Activated naive CD8-positive, alpha-beta T cell treated with anti-CD3 and anti-CD28 coated beads for 36 hours (primary cell): ENCODE results near the gene ARFGAP1. TPM values are rescaled to one million over a fixed set of nuclear protein-coding genes. Genes with fewer than 3 reads are reported as not detected.
"Not testable (repeated sequence)": the region's sequence is repeated elsewhere in the genome, so short reads cannot be mapped to it uniquely, and the experiment has no call there.

Experiments
- DNase-seq: peaks from one replicate; pipeline ENCODE4 v3.0.0; 2021
- H3K27ac Mint-ChIP-seq: one replicate; pipeline ENCODE4 v1.8.0; 2022; ENCODE audit warnings: mild to moderate bottlenecking, moderate library complexity, mixed read lengths
- H3K27me3 Mint-ChIP-seq: one replicate; pipeline ENCODE4 v1.8.0; 2022; ENCODE audit warnings: mild to moderate bottlenecking, mixed read lengths
- H3K36me3 Mint-ChIP-seq: one replicate; pipeline ENCODE4 v1.8.0; 2021; ENCODE audit warnings: mild to moderate bottlenecking, mixed read lengths
- H3K4me1 Mint-ChIP-seq: one replicate; pipeline ENCODE4 v1.8.0; 2021; ENCODE audit warnings: mixed read lengths
- H3K4me3 Mint-ChIP-seq: one replicate; pipeline ENCODE4 v1.8.0; 2022; ENCODE audit warnings: mild to moderate bottlenecking, moderate library complexity, mixed read lengths
- H3K9me3 Mint-ChIP-seq: one replicate; pipeline ENCODE4 v1.8.0; 2022; ENCODE audit warnings: mixed read lengths
- total RNA-seq, 2 experiments: library from RNA; stranded (reverse); gene quantifications; one replicate each; pipeline ENCODE4 v1.2.3, GENCODE V29; 2021

The ARFGAP1 gene
- total RNA-seq, 2 experiments from 2014 or later: 62.5 to 66.6 TPM

DNA sequence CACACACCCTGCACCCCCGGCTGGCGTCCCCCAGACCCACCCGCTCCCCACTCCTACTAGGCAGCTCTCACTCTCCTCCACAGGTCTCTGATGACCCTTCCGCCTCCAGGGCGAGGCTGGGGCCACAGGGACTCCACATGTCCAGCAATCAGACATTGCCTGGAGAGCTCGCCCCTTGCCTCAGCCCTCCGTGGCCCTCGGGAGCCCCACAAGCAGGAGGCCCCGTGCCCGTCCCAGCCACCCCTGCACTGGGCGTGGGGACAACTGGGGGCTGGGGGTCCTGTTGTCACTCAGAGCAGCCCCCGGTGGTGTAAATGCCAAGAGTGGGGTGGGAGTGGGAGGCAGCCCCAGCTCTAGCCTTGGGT, 21.9 kb downstream of the ARFGAP1 start:
- Mint-ChIP-seq H3K27ac (no peak overlapping the region), H3K36me3 (no peaks in the 10 kb centered on the region), H3K27me3 (peaks cover 30% of the 10 kb centered on the region), H3K4me1 (no peaks in the 10 kb centered on the region), H3K9me3 (no peaks in the 10 kb centered on the region), H3K4me3 (no peak overlapping the region)
- no peak for DNase-seq

DNA sequence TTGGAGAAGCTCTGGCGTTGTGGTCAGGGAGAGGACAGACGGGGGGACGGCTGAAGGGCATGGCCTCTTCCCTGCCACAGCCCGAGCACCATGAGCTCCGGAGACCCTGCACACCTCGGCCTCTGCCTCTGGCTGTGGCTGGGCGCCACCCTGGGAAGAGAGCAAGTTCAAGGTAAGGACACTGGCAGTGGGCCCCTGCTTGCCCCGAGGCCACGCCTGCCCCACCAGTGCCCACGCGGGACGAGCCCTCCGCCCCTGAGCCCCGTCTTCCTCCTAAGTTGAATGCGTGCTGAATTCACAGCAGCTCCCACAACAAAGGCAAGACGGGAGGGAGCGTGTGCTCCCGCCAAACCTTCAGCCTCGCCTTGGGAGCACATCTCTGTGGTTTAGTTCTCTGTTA, 22.4 kb downstream of the ARFGAP1 start:
- Mint-ChIP-seq H3K4me1 (no peaks in the 10 kb centered on the region), H3K9me3 (no peaks in the 10 kb centered on the region), H3K27me3 (peaks cover 31% of the 10 kb centered on the region), H3K4me3 (no peak overlapping the region), H3K36me3 (no peaks in the 10 kb centered on the region), H3K27ac (no peak overlapping the region)
- no peak for DNase-seq

DNA sequence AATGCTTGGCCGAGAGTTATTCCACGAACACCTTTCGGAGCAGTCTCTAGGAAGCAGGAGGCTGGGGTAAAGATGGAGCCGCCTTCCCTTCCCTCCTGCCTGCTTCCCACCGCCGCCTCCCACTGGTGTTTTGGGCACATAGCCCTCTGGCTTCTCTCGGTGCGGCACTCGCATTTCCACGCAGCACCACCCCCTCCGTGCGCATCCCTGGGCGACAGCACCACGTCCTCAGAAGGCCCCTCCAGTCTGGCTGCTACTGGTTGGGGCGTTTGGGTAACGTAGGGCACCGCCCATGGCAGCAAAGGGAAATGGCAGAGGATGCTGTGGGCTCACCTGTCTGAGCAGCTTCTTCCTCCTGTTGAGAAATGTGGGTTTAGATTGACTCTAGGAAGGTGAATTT, 22.8 kb downstream of the ARFGAP1 start:
- DNase-seq: no peak
- H3K4me1 Mint-ChIP-seq: no peaks in the 10 kb centered on the region
- H3K27me3 Mint-ChIP-seq: peaks cover 35% of the 10 kb centered on the region
- H3K4me3 Mint-ChIP-seq: no peak overlapping the region
- H3K36me3 Mint-ChIP-seq: no peaks in the 10 kb centered on the region
- no peak overlapping the region for H3K27ac Mint-ChIP-seq
- no peaks in the 10 kb centered on the region for H3K9me3 Mint-ChIP-seq

DNA sequence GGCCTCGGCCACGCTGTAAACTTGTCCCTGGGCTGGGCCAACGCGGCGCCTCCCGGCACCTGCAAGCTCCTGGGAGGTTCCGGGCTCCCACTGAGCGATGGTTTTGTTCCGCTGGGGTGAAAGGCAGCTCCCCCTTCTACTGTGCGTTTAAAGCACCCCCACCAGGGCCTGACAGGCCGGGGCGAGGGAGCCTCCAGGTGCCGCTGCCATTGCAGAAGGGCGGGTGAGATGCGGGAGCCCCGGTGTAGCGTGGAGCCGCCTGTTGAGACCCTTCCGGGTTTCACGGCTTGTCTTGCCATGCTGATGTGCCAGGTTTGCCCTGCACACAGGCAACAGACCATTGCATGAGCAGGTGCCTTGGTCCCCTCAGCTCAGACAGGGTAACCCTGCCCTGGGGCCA, 23.2 kb downstream of the ARFGAP1 start:
- H3K36me3 Mint-ChIP-seq: no peaks in the 10 kb centered on the region
- H3K27ac Mint-ChIP-seq: no peak overlapping the region
- no peaks in the 10 kb centered on the region for H3K4me1 Mint-ChIP-seq
- H3K4me3 Mint-ChIP-seq: no peak overlapping the region
- no peak for DNase-seq
- H3K9me3 Mint-ChIP-seq: no peaks in the 10 kb centered on the region
- peaks cover 39% of the 10 kb centered on the region for H3K27me3 Mint-ChIP-seq

DNA sequence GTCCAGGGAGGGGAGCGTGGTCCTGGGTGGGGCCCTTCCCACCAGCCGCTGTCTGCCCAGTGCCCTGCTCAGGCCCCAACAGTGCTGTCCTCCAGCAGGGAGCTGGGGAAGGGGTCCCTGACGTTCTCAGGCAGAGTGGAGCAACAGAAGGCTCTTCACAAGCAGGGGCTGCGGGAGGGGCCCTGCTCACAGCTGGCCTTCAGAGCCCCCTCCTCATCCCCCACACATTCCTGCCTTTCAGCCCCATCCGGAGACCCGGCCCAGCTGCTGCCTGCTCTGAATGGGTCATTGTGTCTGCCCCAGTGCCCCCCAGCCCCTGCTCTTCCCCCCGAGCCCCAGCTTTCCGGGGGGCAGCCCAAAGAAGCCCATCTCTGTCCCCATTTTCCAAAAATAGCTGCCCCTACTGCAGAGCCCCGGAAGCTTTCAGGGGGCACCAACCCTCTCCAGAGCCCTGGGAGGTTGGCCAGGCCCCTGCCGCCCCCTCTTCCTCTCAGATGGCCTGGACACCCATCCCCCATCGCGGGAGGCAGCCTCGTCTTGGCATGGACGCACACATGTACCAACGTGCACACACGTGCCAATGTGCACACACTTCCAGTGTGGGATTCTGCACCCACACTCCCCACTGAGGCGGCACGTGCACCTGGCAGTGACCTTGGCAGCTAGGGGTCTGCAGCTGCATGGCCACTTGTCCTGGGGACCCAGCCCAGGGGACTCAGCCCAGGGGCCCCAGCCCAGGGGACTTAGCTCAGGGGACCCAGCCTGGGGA, 24.1 kb downstream of the ARFGAP1 start:
- H3K9me3 Mint-ChIP-seq: peaks cover 3% of the 10 kb centered on the region
- no peaks in the 10 kb centered on the region for H3K36me3 Mint-ChIP-seq
- DNase-seq: no peak
- no peaks in the 10 kb centered on the region for H3K4me1 Mint-ChIP-seq
- no peak overlapping the region for H3K4me3 Mint-ChIP-seq
- peaks cover 45% of the 10 kb centered on the region for H3K27me3 Mint-ChIP-seq
- H3K27ac Mint-ChIP-seq: no peak overlapping the region

DNA sequence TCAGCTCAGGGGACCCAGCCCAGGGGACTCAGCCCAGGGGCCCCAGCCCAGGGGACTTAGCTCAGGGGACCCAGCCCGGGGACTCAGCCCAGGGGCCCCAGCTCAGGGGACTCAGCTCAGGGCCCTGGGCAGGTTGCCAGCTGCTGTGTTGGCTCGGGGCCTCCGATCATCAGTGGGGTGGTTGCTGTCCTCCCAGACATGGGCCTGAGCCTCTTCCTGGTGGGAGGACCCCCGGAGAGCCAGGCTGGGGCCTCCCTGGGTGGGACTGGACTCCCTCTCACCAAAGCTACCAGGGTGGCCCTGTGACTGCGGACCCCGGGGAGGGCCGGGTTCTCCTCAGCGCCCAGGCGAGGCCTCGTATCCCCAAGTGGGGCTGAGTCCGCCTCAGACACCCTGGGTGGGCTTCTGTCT, 24.8 kb downstream of the ARFGAP1 start:
- Mint-ChIP-seq H3K27me3 (peaks cover 51% of the 10 kb centered on the region), H3K4me1 (no peaks in the 10 kb centered on the region), H3K27ac (no peak overlapping the region), H3K4me3 (no peak overlapping the region), H3K9me3 (peaks cover 3% of the 10 kb centered on the region), H3K36me3 (no peaks in the 10 kb centered on the region)
- DNase-seq: no peak

DNA sequence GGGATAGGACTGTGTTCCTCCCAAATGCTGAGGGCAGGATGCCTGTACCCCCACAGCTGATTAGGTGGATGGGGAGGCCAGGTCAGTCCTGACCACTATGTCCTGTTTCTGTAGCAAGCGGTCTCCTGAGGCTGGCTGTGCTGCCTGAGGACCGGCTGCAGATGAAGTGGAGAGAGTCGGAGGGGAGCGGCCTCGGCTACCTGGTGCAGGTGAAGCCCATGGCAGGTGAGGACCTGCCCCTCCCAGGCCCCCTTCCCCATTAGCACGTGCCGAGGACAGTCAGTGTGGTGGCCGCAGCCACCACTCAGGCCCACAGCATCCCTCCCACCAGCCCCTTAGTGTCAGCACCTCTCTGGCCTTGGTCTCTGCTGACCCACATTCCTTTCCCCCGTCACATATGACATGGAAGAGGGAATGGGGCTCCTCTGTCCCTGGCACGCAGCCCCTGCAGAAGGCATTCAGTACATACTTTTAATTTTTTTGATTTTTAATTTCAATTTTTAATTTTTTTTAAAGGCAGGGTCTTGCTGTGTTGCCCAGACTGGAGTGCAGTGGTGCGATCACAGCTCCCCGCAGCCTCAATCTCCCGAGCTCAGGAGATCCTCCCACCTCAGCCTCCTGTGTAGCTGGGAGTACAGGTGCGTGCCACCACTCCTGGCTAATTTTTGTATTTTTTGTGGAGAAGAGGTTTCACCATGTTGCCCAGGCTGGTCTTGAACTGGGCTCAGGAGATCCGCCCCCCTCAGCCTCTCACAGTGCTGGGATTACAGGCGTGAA, 25.4 kb downstream of the ARFGAP1 start:
- no peaks in the 10 kb centered on the region for H3K36me3 Mint-ChIP-seq
- no peak for DNase-seq
- H3K27me3 Mint-ChIP-seq: peaks cover 55% of the 10 kb centered on the region
- no peak overlapping the region for H3K4me3 Mint-ChIP-seq
- H3K27ac Mint-ChIP-seq: no peak overlapping the region
- no peaks in the 10 kb centered on the region for H3K4me1 Mint-ChIP-seq
- peaks cover 3% of the 10 kb centered on the region for H3K9me3 Mint-ChIP-seq

DNA sequence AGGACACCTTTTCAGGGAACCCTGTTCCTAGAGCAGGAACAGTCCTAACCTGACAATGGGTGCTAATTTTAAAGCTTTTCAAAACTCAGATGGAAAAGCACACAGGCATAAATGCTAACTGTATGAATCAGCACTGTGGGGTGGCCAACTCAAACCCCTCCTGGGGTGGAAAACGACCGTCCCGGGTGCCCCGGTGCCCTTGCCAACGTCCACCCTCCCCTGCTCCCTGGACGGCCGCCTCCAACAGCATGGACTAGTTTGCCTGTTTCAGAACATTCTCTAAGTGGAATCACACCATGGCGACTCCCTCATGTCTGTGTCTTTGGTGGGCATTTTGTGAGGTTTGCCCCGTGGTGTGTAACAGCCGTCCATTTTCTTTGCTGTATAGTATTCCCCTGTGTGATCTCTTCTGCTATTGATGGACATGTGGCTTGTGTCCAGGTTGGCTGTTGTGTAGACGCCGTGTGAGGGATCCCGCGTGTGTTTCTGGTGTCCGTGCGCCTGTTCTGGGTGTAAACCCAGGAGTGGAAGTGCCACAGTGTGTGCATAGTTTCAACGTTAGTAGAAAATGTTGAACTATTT, 26.2 kb downstream of the ARFGAP1 start:
- DNase-seq: no peak
- H3K36me3 Mint-ChIP-seq: no peaks in the 10 kb centered on the region
- peaks cover 55% of the 10 kb centered on the region for H3K27me3 Mint-ChIP-seq
- no peaks in the 10 kb centered on the region for H3K4me1 Mint-ChIP-seq
- no peak overlapping the region for H3K4me3 Mint-ChIP-seq
- H3K9me3 Mint-ChIP-seq: peaks cover 3% of the 10 kb centered on the region
- no peak overlapping the region for H3K27ac Mint-ChIP-seq

DNA sequence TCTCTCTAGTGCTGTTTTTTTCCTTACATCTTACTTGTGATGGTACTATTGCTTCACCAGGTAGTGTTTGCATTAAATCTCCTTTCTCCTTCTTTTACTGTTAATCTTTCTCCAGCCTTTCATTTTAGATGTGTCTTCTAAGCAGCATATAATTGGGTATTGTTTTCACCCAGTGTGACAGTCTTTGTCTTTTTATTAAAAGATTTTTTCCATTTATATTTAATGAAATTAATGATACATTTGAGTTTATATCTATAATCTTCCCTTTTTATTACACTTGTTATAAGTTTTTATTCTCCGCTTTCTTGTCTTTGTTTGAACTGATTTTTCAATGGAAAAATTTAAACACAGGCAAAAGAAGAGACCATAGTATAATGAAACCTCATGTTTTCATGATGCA, 29.1 kb downstream of the ARFGAP1 start:
- no peak for DNase-seq
- H3K4me1 Mint-ChIP-seq: no peaks in the 10 kb centered on the region
- peaks cover 42% of the 10 kb centered on the region for H3K27me3 Mint-ChIP-seq
- no peak overlapping the region for H3K27ac Mint-ChIP-seq
- H3K4me3 Mint-ChIP-seq: no peak overlapping the region
- H3K9me3 Mint-ChIP-seq: peaks cover 3% of the 10 kb centered on the region
- no peaks in the 10 kb centered on the region for H3K36me3 Mint-ChIP-seq

DNA sequence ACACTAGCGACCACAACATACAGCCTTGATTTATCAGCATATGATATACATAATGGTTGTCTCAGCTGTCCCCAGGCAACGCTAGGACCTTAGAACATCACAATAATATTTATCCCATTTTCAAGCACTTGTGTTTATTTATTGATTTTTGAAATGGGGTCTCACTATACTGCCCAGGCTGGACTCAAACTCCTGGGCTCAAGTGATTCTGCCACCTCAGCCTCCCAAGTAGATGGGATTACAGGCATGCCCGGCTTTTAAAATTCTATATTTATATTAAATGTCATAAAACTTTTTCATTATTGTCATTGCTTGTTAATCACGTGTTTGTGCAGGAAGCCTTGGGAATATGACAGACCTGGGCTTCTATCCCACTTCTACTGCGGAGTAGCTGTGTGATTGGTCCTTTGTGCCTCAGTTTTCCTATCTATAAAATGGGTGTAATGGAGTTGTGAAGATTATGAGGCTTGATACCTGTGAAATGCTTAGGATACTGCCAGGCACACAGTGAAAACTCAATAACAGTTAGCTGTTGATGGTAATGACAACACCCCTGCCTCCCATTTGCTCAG, 30.6 kb downstream of the ARFGAP1 start:
- Mint-ChIP-seq H3K27me3 (peaks cover 41% of the 10 kb centered on the region), H3K4me1 (no peaks in the 10 kb centered on the region)

DNA sequence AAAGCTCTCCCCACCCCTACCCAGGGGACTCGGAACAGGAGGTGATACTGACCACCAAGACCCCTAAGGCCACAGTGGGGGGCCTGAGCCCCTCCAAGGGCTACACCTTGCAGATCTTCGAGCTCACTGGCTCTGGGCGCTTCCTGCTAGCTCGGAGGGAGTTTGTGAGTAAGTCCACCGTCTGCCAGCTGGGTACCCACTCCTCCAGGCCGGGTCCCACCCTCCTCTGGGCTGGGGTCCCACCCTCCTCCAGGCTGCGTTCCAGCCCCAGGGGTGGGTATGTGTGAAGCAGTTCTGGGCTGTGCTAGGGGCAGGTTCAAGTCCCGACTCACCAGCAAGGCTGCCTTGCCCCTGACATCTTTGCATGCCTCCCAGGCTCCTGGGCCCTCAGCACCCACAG, 32.8 kb downstream of the ARFGAP1 start:
- H3K4me3 Mint-ChIP-seq: no peak overlapping the region
- peaks cover 29% of the 10 kb centered on the region for H3K27me3 Mint-ChIP-seq
- no peak overlapping the region for H3K27ac Mint-ChIP-seq
- H3K9me3 Mint-ChIP-seq: peaks cover 3% of the 10 kb centered on the region
- H3K36me3 Mint-ChIP-seq: no peaks in the 10 kb centered on the region
- no peak for DNase-seq
- H3K4me1 Mint-ChIP-seq: no peaks in the 10 kb centered on the region

More for the DNA sequence above, 30.6 kb downstream of the ARFGAP1 start:
- DNase-seq: no peak
- Mint-ChIP-seq H3K9me3 (peaks cover 3% of the 10 kb centered on the region), H3K4me3 (no peak overlapping the region), H3K36me3 (no peaks in the 10 kb centered on the region), H3K27ac (no peak overlapping the region)

DNA sequence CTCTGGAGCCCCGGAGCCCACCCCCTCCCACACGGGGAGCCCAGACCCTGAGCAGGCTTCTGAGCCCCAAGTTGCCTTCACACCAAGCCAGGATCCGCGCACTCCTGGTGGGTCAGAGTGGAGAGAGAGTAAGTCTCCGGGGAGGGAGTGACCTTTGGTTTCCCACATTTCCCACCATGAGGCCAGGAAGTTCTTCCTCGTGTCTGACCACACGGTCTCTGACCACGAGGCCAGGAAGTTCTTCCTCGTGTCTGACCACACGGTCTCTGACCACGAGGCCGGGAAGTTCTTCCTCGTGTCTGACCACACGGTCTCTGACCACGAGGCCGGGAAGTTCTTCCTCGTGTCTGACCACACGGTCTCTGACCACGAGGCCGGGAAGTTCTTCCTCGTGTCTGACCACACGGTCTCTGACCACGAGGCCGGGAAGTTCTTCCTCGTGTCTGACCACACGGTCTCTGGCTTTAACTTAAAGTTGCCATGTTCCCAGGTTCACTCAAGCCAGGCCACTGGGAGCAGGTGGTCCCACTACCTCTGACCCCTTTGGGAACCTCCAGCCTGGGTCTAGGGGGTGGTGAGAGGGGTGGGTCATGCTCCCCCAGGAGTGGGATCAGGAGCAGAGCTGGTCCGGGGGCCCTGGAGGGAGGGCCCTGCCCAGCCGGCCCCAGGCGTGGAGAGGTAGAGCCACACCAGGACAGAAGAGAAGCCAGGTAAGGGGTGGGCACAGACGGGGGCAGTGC, 33.5 kb downstream of the ARFGAP1 start:
- not testable (repeated sequence) for H3K4me3 Mint-ChIP-seq, H3K9me3 Mint-ChIP-seq, H3K4me1 Mint-ChIP-seq, H3K27ac Mint-ChIP-seq, H3K36me3 Mint-ChIP-seq, DNase-seq
- peaks cover 23% of the 10 kb centered on the region for H3K27me3 Mint-ChIP-seq

DNA sequence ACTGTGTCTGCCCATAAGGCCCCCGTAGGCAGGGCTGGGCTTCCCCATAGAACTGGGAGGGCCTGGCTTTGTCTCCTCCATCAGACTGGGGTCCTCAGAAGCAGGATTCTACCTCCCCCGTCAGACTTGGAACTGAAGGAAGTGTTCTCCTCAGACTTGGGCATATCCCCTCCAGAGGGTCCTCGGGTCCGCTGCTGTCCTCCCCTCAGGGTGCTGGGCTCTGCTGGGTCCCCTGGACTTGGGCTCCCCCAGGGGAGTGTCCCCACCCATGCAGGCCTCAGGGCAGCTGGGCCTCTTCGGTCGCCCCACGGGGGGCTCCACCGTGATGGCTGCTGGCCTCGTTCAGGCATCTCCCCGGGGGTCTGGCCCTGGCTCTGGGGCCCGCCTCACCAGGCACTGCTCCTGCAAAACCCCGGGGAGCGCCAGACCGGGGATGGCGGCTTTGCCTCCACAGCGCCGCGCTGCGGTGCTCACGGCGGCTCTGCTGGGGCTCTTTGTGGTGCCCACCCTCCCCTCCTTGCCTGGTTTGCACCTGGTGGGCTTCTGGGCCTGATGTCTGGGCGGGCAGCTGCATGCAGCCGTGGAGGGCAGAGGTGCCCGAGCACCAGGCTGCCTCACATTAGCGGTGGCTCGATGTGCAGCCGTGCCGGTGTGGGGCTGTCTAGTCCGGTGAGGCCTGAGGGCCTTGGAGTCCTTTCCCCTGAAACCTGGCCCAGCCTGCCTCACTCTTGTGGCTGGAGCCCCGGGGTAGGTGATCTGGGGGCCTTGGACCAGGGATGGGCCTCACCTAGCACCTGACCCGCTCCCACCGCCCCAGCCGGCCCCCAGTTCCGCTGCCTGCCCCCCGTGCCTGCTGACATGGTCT, 34.3 kb downstream of the ARFGAP1 start:
- H3K27me3 Mint-ChIP-seq: peaks cover 17% of the 10 kb centered on the region
- H3K36me3 Mint-ChIP-seq: no peaks in the 10 kb centered on the region
- DNase-seq: no peak
- no peaks in the 10 kb centered on the region for H3K9me3 Mint-ChIP-seq
- no peaks in the 10 kb centered on the region for H3K4me1 Mint-ChIP-seq
- H3K27ac Mint-ChIP-seq: no peak overlapping the region
- no peak overlapping the region for H3K4me3 Mint-ChIP-seq

DNA sequence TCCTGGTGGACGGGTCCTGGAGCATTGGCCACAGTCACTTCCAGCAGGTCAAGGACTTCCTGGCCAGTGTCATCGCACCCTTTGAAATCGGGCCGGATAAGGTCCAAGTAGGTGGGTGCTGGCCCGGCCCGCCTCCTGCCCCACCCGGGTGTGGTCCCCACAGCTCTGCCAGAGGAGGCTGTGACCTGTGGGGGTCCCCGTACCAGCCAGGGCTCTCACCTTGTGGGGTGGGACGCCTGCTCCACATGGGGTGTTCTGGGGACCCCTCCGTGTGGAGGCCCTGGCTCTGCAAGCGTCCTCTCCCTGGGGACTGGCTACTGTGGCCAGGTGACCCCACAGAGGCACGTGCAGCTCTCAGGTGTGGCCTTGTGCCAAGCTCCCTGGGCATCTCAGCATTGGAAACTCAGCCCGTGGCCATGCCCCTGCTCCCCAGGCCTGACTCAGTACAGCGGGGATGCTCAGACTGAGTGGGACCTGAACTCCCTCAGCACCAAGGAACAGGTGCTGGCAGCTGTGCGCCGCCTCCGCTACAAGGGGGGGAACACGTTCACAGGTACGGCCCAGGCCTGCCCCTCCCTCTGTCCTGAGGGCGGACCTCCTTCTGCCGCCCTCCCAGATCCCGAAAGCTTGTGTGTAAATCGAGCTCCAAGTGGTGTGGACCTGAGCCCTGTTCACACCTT, 35.1 kb downstream of the ARFGAP1 start:
- Mint-ChIP-seq H3K4me1 (no peaks in the 10 kb centered on the region), H3K27ac (no peak overlapping the region), H3K27me3 (peaks cover 9% of the 10 kb centered on the region), H3K4me3 (no peak overlapping the region), H3K36me3 (no peaks in the 10 kb centered on the region), H3K9me3 (no peaks in the 10 kb centered on the region)
- no peak for DNase-seq
